Liver (tissue), 9 donors: ENCODE results near the gene ZNF518A. TPM values are rescaled to one million over a fixed set of nuclear protein-coding genes. Genes with fewer than 3 reads are reported as not detected.

Experiments
- DNase-seq: peaks from one replicate; pipeline ENCODE4 v3.0.0-alpha.2; 2017; ENCODE audit warnings: low spot score
- H3K27ac ChIP-seq, 2 donors: one replicate each; pipeline ENCODE4 v1.7.0; 2013; ENCODE audit warnings: inconsistent platforms in 2 of 2, low read length in 2 of 2, control low read depth in 1 of 2, low read depth in 1 of 2, mild to moderate bottlenecking in 1 of 2
- H3K27me3 ChIP-seq, 4 donors: one replicate each; pipeline versions ENCODE4 v1.6.1 to v1.7.0; 2013; ENCODE audit warnings: low read length in 3 of 4, inconsistent platforms in 1 of 4, mild to moderate bottlenecking in 1 of 4, moderate library complexity in 1 of 4; ENCODE audit not compliant: control insufficient read depth in 4 of 4, insufficient read depth in 4 of 4
- H3K36me3 ChIP-seq, 4 donors: one replicate each; pipeline versions ENCODE4 v1.6.1 to v1.7.0; 2013; ENCODE audit warnings: low read length in 3 of 4, mild to moderate bottlenecking in 3 of 4, low read depth in 1 of 4, moderate library complexity in 1 of 4; ENCODE audit not compliant: control insufficient read depth in 4 of 4, insufficient read depth in 3 of 4
- H3K4me1 ChIP-seq, 4 donors: one replicate each; pipeline versions ENCODE4 v1.6.1 to v1.7.0; 2013; ENCODE audit warnings: low read length in 3 of 4, mild to moderate bottlenecking in 3 of 4, moderate library complexity in 1 of 4; ENCODE audit not compliant: control insufficient read depth in 4 of 4, insufficient read depth in 4 of 4
- H3K4me3 ChIP-seq, 3 donors: one replicate each; pipeline versions ENCODE4 v1.6.1 to v1.7.0; 2013; ENCODE audit warnings: low read length in 3 of 3, control low read depth in 1 of 3, low read depth in 1 of 3, mild to moderate bottlenecking in 1 of 3
- H3K9ac ChIP-seq, 2 donors: one replicate each; pipeline ENCODE4 v1.7.0; 2013; ENCODE audit warnings: low read length in 2 of 2, mild to moderate bottlenecking in 2 of 2, moderate library complexity in 2 of 2, control low read depth in 1 of 2, low read depth in 1 of 2
- H3K9me3 ChIP-seq, 4 donors: one replicate each; pipeline versions ENCODE4 v1.6.1 to v1.7.0; 2013; ENCODE audit warnings: low read length in 3 of 4; ENCODE audit not compliant: control insufficient read depth in 4 of 4
- ATF3 ChIP-seq: IDR thresholded peaks from 2 replicates; pipeline ENCODE4 v1.6.1; 2016; ENCODE audit warnings: antibody characterized with exemption
- CTCF ChIP-seq: fragments of 150-350 bp; IDR thresholded peaks from 2 replicates; pipeline ENCODE4 v1.5.1; 2017; ENCODE audit warnings: improper control_type of control experiment, low read depth, low read length; ENCODE audit not compliant: missing input control
- EGR1 ChIP-seq, 2 donors: IDR thresholded peaks; 2 replicates each; pipeline ENCODE4 v1.6.1; 2016 to 2018; ENCODE audit warnings: antibody characterized with exemption in 2 of 2, low read depth in 2 of 2
- FOXA1 ChIP-seq: IDR thresholded peaks from 2 replicates; pipeline ENCODE4 v1.6.1; 2016; ENCODE audit warnings: antibody characterized with exemption
- FOXA2 ChIP-seq: IDR thresholded peaks from 2 replicates; pipeline ENCODE4 v1.6.1; 2016; ENCODE audit warnings: antibody characterized with exemption
- GABPA ChIP-seq, 2 donors: IDR thresholded peaks in 1 of 2; conservative IDR thresholded peaks in 1 of 2; 2 replicates each; pipeline ENCODE4 v1.6.1; 2016; ENCODE audit warnings: antibody characterized with exemption in 2 of 2, mild to moderate bottlenecking in 1 of 2, moderate library complexity in 1 of 2
- HNF4A ChIP-seq, 2 donors: conservative IDR thresholded peaks; 2 replicates each; pipeline ENCODE4 v1.6.1; 2016; ENCODE audit warnings: antibody characterized with exemption in 2 of 2, mild to moderate bottlenecking in 2 of 2
- HNF4G ChIP-seq: IDR thresholded peaks from 2 replicates; pipeline ENCODE4 v1.6.1; 2016; ENCODE audit warnings: antibody characterized with exemption
- JUND ChIP-seq, 2 donors: IDR thresholded peaks; 2 replicates each; pipeline ENCODE4 v1.6.1; 2016; ENCODE audit warnings: antibody characterized with exemption in 2 of 2
- MAX ChIP-seq: IDR thresholded peaks from 2 replicates; pipeline ENCODE4 v1.6.1; 2016; ENCODE audit warnings: antibody characterized with exemption
- NR2F2 ChIP-seq: IDR thresholded peaks from 2 replicates; pipeline ENCODE4 v1.6.1; 2016; ENCODE audit warnings: antibody characterized with exemption
- RAD21 ChIP-seq, 2 donors: IDR thresholded peaks; 2 replicates each; pipeline ENCODE4 v1.6.1; 2016; ENCODE audit warnings: antibody characterized with exemption in 2 of 2, mild to moderate bottlenecking in 2 of 2
- REST ChIP-seq: IDR thresholded peaks from 2 replicates; pipeline ENCODE4 v1.6.1; 2016; ENCODE audit warnings: antibody characterized with exemption, mild to moderate bottlenecking
- RXRA ChIP-seq, 2 donors: IDR thresholded peaks; 2 replicates each; pipeline ENCODE4 v1.6.1; 2017 to 2018; ENCODE audit warnings: antibody characterized with exemption in 2 of 2, mild to moderate bottlenecking in 1 of 2
- SP1 ChIP-seq: IDR thresholded peaks from 2 replicates; pipeline ENCODE4 v1.6.1; 2018; ENCODE audit warnings: antibody characterized with exemption, mild to moderate bottlenecking
- TAF1 ChIP-seq: conservative IDR thresholded peaks from 2 replicates; pipeline ENCODE4 v1.6.1; 2016; ENCODE audit warnings: antibody characterized with exemption, mild to moderate bottlenecking
- YY1 ChIP-seq: IDR thresholded peaks from 2 replicates; pipeline ENCODE4 v1.6.1; 2016; ENCODE audit warnings: antibody characterized with exemption, mild to moderate bottlenecking
- ZBTB33 ChIP-seq: IDR thresholded peaks from 2 replicates; pipeline ENCODE4 v1.6.1; 2016; ENCODE audit warnings: antibody characterized with exemption
- WGBS: extraction: QIAGEN DNeasy Blood & Tissue Kit; methylation state at CpG from one replicate; pipeline ENCODE4 v1.1.7; 2013; 5-methylcytosine and 5-hydroxymethylcytosine counted together
- polyA plus RNA-seq, 2 donors: library from polyadenylated mRNA; stranded (reverse) in 1 of 2; unstranded in 1 of 2; fragments of 200-250 nt in 1 of 2; fragments of >200 nt in 1 of 2; fragmentation: Nextera tagmentation in 1 of 2; extraction: Ambion mirVana in 1 of 2; gene quantifications; one replicate each; pipeline versions ENCODE4 v1.2.1 to v1.2.3, GENCODE V29; 2013 to 2015
- total RNA-seq, 2 donors: library from RNA; depleted of rRNA; stranded (reverse); fragments of >200 nt; gene quantifications; one replicate each; pipeline ENCODE4 v1.2.3, GENCODE V29; 2014
- donor health status: healthy.
- donor health status: healthy.
- donor health status: healthy.
- donor health status: healthy.
- donor health status: healthy.

Gene ZNF518A
- total and polyA plus RNA-seq, 4 donors: 1.8 to 23.0 (median 13.6) TPM

GRCh38 chr10:96201525-96201924 is 71.4 kb downstream of the ZNF518A start:
- Histone ChIP-seq H3K4me1 (no peaks in the 10 kb centered on the region), H3K4me3 (no peak overlapping the region), H3K36me3 (peaks cover 0 to 72% (median 60%) of the 10 kb centered on the region in 4 donors), H3K27ac (no peak overlapping the region), H3K9me3 (no peaks in the 10 kb centered on the region), H3K27me3 (no peaks in the 10 kb centered on the region), H3K9ac (no peak overlapping the region)
- DNase-seq: no peak
- TF ChIP-seq ATF3 (no peak), CTCF (no peak), HNF4A (conservative IDR thresholded peaks at IDR 0.05) (no peak), JUND (IDR thresholded peaks at IDR 0.05) (no peak), REST (no peak), NR2F2 (no peak), GABPA (IDR thresholded peaks at IDR 0.05 in 1 of 2, conservative IDR thresholded peaks at IDR 0.05 in 1 of 2) (no peak), RXRA (IDR thresholded peaks at IDR 0.05) (no peak), ZBTB33 (no peak), RAD21 (IDR thresholded peaks at IDR 0.05) (no peak), TAF1 (no peak), YY1 (no peak), FOXA1 (no peak), FOXA2 (no peak), SP1 (no peak), HNF4G (no peak), EGR1 (IDR thresholded peaks at IDR 0.05; ENCODE audit: low read depth in 2 of 2) (no peak), MAX (no peak)
- 81% methylated on average over 1 of the region's 1 CpG for WGBS
